DOHH2 (cell line): ENCODE data around the gene KSR1.

Source experiments
- H3F3A ChIP-seq: fragments of 200-600 bp; sonication (generic), shearing (Covaris generic); 2 replicates; pipeline ENCODE4 v1.6.0; 2016; ENCODE audit warnings: antibody characterized with exemption, mild to moderate bottlenecking; ENCODE audit not compliant: control insufficient read depth, insufficient read depth
- H3K27ac ChIP-seq: fragments of 200-600 bp; sonication (generic); 2 replicates; pipeline ENCODE4 v1.5.1; 2014; ENCODE audit warnings: low read depth, mild to moderate bottlenecking, low read length, moderate library complexity
- H3K27me3 ChIP-seq: fragments of 200-600 bp; sonication (generic); 2 replicates; pipeline ENCODE4 v1.6.1; 2014; ENCODE audit warnings: mild to moderate bottlenecking, low read length, mixed read lengths; ENCODE audit not compliant: control insufficient read depth
- H3K36me3 ChIP-seq: fragments of 200-600 bp; sonication (generic); 2 replicates; pipeline ENCODE4 v1.6.1; 2014; ENCODE audit warnings: mild to moderate bottlenecking, low read length, moderate library complexity, mixed read lengths; ENCODE audit not compliant: control insufficient read depth
- H3K4me1 ChIP-seq: fragments of 200-600 bp; sonication (generic); 2 replicates; pipeline ENCODE4 v1.6.1; 2014; ENCODE audit warnings: mild to moderate bottlenecking, low read length, mixed read lengths; ENCODE audit not compliant: control insufficient read depth
- H3K4me2 ChIP-seq: fragments of 200-600 bp; sonication (generic); 2 replicates; pipeline ENCODE4 v1.6.0; 2014; ENCODE audit warnings: mild to moderate bottlenecking, low read length, moderate library complexity
- H3K4me3 ChIP-seq: fragments of 200-600 bp; sonication (generic); 2 replicates; pipeline ENCODE4 v1.5.1; 2014; ENCODE audit warnings: mild to moderate bottlenecking, low read length, mixed read lengths
- H3K79me2 ChIP-seq: fragments of 200-600 bp; sonication (generic); 2 replicates; pipeline ENCODE4 v1.6.1; 2014; ENCODE audit warnings: mild to moderate bottlenecking, low read length, mixed read lengths; ENCODE audit not compliant: control insufficient read depth
- H3K9me2 ChIP-seq: fragments of 200-600 bp; sonication (generic); replicated peaks from 2 replicates; pipeline ENCODE4 v1.6.1; 2014; ENCODE audit warnings: mild to moderate bottlenecking, low read length, mixed read lengths; ENCODE audit not compliant: control insufficient read depth
- H3K9me3 ChIP-seq: fragments of 200-600 bp; sonication (generic); 2 replicates; pipeline ENCODE4 v1.6.1; 2014; ENCODE audit warnings: antibody characterized with exemption, low read length, mixed read lengths; ENCODE audit not compliant: control insufficient read depth, insufficient read depth
- H4K20me1 ChIP-seq: fragments of 200-600 bp; sonication (generic); 2 replicates; pipeline ENCODE4 v1.6.0; 2014; ENCODE audit warnings: low read depth, mild to moderate bottlenecking, antibody characterized with exemption, low read length, moderate library complexity; ENCODE audit not compliant: control insufficient read depth, insufficient read depth
- EZH2phosphoT487 ChIP-seq: fragments of 200-600 bp; sonication (generic); IDR thresholded peaks from 2 replicates; pipeline ENCODE4 v1.6.1; 2017; ENCODE audit warnings: borderline replicate concordance, mild to moderate bottlenecking, antibody characterized with exemption, low read length, moderate library complexity, mixed read lengths
- TF ChIP-seq, protein P1 (sequence below): fragments of 200-600 bp; sonication (generic); IDR thresholded peaks from one replicate; pipeline ENCODE4 v1.5.1; 2014; ENCODE audit warnings: antibody characterized with exemption, mild to moderate bottlenecking, low read depth, low read length; ENCODE audit not compliant: poor library complexity, severe bottlenecking

KSR1 gene

DNA sequence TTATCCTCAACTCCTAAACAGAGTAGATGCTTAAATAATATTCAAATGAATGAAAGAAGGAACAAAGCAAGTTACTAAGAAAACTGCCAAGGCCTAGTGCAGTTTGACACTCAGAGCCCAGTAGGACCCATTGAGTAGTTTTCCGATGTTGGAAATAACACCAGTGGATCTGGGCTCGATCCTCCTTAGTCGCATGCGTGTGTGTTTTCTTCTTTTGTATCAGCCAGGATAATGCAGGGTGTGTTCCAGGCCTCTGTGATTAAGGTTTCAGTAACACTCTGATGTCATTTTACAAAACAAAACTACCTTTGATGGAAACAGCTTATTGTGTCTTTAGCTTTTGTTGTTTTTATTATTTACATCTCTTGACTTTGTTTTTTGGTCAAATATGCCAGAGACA is 24.5 kb downstream of the KSR1 start:
- H3K4me1 ChIP-seq: no peaks in the 10 kb centered on the region
- H3K79me2 ChIP-seq: no peaks in the 10 kb centered on the region
- no peaks in the 10 kb centered on the region for H3K9me2 ChIP-seq

DNA sequence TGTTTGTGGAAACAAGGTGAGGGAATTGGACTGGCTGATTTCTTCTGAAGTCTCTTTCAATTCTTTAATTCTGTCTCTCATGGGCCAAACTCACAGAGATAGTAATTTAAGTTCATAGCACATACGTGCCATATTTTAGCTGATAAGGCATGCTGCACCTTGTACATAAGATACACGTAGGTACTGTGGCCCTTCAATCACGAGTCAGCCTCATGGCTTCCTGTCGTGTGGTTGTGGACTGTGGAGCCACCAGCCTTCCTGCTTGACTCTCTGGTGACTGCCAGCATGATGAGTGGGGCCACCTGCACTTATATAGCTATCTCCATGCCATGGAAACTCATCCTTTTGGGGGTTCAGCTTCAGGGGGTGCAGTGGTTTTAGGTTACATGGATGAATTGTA is 25.1 kb downstream of the KSR1 start:
- no peaks in the 10 kb centered on the region for H3K9me3 ChIP-seq
- no peak overlapping the region for H3K27ac ChIP-seq
- no peaks in the 10 kb centered on the region for H3F3A ChIP-seq
- H3K79me2 ChIP-seq: no peaks in the 10 kb centered on the region
- TF ChIP-seq EZH2phosphoT487: no peak
- peaks cover 3% of the 10 kb centered on the region; the same call in 1 of the 2 replicates for H3K27me3 ChIP-seq
- H3K4me1 ChIP-seq: no peaks in the 10 kb centered on the region
- H3K4me3 ChIP-seq: no peak overlapping the region
- H3K4me2 ChIP-seq: no peak overlapping the region
- H3K36me3 ChIP-seq: no peaks in the 10 kb centered on the region
- no peaks in the 10 kb centered on the region for H4K20me1 ChIP-seq
- no peaks in the 10 kb centered on the region for H3K9me2 ChIP-seq

More for the DNA sequence above, 24.5 kb downstream of the KSR1 start:
- no peaks in the 10 kb centered on the region for H3F3A ChIP-seq
- peaks cover 3% of the 10 kb centered on the region; the same call in 1 of the 2 replicates for H3K27me3 ChIP-seq
- H3K36me3 ChIP-seq: no peaks in the 10 kb centered on the region
- H4K20me1 ChIP-seq: no peaks in the 10 kb centered on the region
- no peaks in the 10 kb centered on the region for H3K9me3 ChIP-seq
- no peak overlapping the region for H3K4me2 ChIP-seq
- no peak overlapping the region for H3K4me3 ChIP-seq
- TF ChIP-seq, protein P1, sequence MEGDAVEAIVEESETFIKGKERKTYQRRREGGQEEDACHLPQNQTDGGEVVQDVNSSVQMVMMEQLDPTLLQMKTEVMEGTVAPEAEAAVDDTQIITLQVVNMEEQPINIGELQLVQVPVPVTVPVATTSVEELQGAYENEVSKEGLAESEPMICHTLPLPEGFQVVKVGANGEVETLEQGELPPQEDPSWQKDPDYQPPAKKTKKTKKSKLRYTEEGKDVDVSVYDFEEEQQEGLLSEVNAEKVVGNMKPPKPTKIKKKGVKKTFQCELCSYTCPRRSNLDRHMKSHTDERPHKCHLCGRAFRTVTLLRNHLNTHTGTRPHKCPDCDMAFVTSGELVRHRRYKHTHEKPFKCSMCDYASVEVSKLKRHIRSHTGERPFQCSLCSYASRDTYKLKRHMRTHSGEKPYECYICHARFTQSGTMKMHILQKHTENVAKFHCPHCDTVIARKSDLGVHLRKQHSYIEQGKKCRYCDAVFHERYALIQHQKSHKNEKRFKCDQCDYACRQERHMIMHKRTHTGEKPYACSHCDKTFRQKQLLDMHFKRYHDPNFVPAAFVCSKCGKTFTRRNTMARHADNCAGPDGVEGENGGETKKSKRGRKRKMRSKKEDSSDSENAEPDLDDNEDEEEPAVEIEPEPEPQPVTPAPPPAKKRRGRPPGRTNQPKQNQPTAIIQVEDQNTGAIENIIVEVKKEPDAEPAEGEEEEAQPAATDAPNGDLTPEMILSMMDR: no peak
- TF ChIP-seq EZH2phosphoT487: no peak
- H3K27ac ChIP-seq: no peak overlapping the region

DNA sequence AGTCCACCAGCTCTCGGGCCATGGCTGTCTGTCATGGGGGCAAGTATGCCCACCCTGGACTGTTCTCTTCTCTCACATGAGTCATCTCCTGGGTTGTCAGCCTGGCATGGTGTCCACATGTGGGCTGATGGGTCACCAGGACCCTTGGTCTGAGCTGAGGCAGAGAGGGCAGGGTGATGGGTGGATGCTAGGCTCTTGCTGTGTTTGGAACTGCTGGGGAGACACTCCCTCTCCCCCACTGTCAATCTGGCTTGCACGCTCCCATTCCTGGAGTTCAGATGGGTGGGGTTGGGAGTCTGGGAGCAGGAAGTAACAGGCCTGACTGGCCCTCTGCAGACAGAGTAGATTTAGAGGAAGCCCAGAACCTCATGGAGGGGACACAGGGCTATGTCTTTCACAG is 28.9 kb downstream of the KSR1 start:
- TF ChIP-seq, protein P1: no peak
- no peak for TF ChIP-seq EZH2phosphoT487
- H3K79me2 ChIP-seq: no peaks in the 10 kb centered on the region
- H3K4me1 ChIP-seq: no peaks in the 10 kb centered on the region
- H3K9me2 ChIP-seq: no peaks in the 10 kb centered on the region
- no peak overlapping the region for H3K4me2 ChIP-seq
- H3K4me3 ChIP-seq: no peak overlapping the region
- H3K27ac ChIP-seq: no peak overlapping the region
- no peaks in the 10 kb centered on the region for H3K36me3 ChIP-seq
- H4K20me1 ChIP-seq: no peaks in the 10 kb centered on the region
- no peaks in the 10 kb centered on the region for H3F3A ChIP-seq
- no peaks in the 10 kb centered on the region for H3K9me3 ChIP-seq
- H3K27me3 ChIP-seq: peaks cover 3% of the 10 kb centered on the region; the same call in 1 of the 2 replicates

DNA sequence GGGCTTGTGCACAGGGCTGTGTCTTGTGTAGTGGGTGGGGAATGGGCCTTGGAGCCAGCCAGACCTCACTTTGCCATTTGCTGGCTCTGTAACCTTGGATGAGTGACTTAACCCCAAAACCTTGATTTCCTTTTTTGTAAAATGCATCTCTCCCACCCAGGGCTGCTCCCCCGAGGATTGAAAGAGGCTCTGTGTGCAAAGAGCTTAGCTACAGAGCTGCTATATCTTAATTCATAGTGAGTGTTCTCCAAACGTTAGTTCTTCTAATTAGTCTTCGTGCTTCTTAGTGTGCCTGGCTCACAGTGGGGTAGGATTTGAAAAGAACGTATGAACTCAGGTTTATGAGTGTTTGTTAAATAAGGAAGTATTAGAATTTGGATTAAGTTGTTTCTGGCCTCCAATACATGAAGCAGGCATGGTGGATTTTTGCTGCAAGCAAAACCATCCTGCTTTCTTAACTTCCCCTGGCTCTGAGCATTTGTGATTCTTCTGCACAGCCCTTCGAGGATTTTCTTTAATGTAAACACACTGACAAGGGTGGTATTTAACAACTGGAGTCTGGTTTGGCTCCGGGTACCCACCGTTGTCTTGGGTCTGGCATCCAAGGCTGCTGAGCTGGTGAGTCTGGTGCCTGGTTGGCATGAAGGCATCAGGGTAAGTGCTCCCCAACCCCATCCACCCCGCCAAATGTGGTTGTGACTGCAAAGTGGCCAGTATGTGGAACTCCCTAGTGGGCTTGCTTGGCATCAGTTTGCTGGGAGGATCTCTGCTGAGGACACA is 29.7 kb downstream of the KSR1 start:
- no peaks in the 10 kb centered on the region for H3K9me2 ChIP-seq
- no peaks in the 10 kb centered on the region for H4K20me1 ChIP-seq

More for the DNA sequence above, 29.7 kb downstream of the KSR1 start:
- TF ChIP-seq, protein P1: no peak
- TF ChIP-seq EZH2phosphoT487: no peak
- Histone ChIP-seq H3F3A (no peaks in the 10 kb centered on the region), H3K4me1 (no peaks in the 10 kb centered on the region), H3K9me3 (no peaks in the 10 kb centered on the region), H3K4me3 (no peak overlapping the region), H3K4me2 (no peak overlapping the region), H3K27me3 (peaks cover 9% of the 10 kb centered on the region; the same call in 1 of the 2 replicates), H3K36me3 (no peaks in the 10 kb centered on the region), H3K79me2 (no peaks in the 10 kb centered on the region), H3K27ac (no peak overlapping the region)
